WTC11 (cell line): ENCODE measurements around the gene KDM2B. TPM values are rescaled to one million over a fixed set of nuclear protein-coding genes. Genes with fewer than 3 reads are reported as not detected.
A peak's percentile ranks its signal among the peaks of the same experiment; 100 is the strongest.

Experiments
- CREM ChIP-seq: sonication (generic); formaldehyde crosslinking; IDR thresholded peaks from 2 replicates; pipeline ENCODE4 v1.8.1; 2022; ENCODE audit warnings: mild to moderate bottlenecking, missing genetic modification reagents, moderate library complexity
- ETV6 ChIP-seq: sonication (generic); formaldehyde crosslinking; IDR thresholded peaks from 2 replicates; pipeline ENCODE4 v1.8.1; 2022; ENCODE audit warnings: mild to moderate bottlenecking, missing genetic modification reagents
- FOXK1 ChIP-seq: sonication (generic); formaldehyde crosslinking; IDR thresholded peaks from 2 replicates; pipeline ENCODE4 v1.8.0; 2022; ENCODE audit warnings: mild to moderate bottlenecking, moderate library complexity, missing genetic modification reagents
- KAT7 ChIP-seq: sonication (generic); formaldehyde crosslinking; IDR thresholded peaks from 2 replicates; pipeline ENCODE4 v1.8.1; 2023; ENCODE audit warnings: missing genetic modification reagents, mild to moderate bottlenecking, borderline replicate concordance
- MYBL2 ChIP-seq: sonication (generic); formaldehyde crosslinking; IDR thresholded peaks from 2 replicates; pipeline ENCODE4 v1.8.1; 2023; ENCODE audit warnings: mild to moderate bottlenecking, moderate library complexity, missing genetic modification reagents
- NFE2L1 ChIP-seq: sonication (generic); formaldehyde crosslinking; IDR thresholded peaks from 2 replicates; pipeline ENCODE4 v1.8.1; 2023; ENCODE audit warnings: missing genetic modification reagents
- PRRX2 ChIP-seq: fragments of 250-450 bp; sonication (Bioruptor Pico); IDR thresholded peaks from 2 replicates; pipeline ENCODE4 v1.8.0; 2021; ENCODE audit warnings: mild to moderate bottlenecking
- RORB ChIP-seq: fragments of 250-450 bp; sonication (Bioruptor Pico); IDR thresholded peaks from 2 replicates; pipeline ENCODE4 v1.9.0; 2021; ENCODE audit warnings: mild to moderate bottlenecking
- SOX15 ChIP-seq: fragments of 250-450 bp; sonication (Bioruptor Pico); IDR thresholded peaks from 2 replicates; pipeline ENCODE4 v1.9.0; 2021; ENCODE audit warnings: mild to moderate bottlenecking
- SP1 ChIP-seq: sonication (generic); formaldehyde crosslinking; conservative IDR thresholded peaks from 2 replicates; pipeline ENCODE4 v1.8.1; 2022; ENCODE audit warnings: missing genetic modification reagents
- TEAD1 ChIP-seq: sonication (generic); formaldehyde crosslinking; IDR thresholded peaks from 2 replicates; pipeline ENCODE4 v1.8.0; 2022; ENCODE audit warnings: mild to moderate bottlenecking, missing genetic modification reagents
- ZNF423 ChIP-seq: fragments of 250-450 bp; sonication (Bioruptor Pico); IDR thresholded peaks from 2 replicates; pipeline ENCODE4 v2.1.2; 2022; ENCODE audit warnings: mild to moderate bottlenecking, moderate library complexity
- total RNA-seq: library from RNA; stranded (reverse); gene quantifications from 3 replicates; pipeline ENCODE4 v1.2.3, GENCODE V29; 2021
- TF ChIP-seq, protein P1 (sequence below): sonication (generic); formaldehyde crosslinking; IDR thresholded peaks from 2 replicates; pipeline ENCODE4 v1.8.0; 2023; ENCODE audit warnings: mild to moderate bottlenecking, missing genetic modification reagents
- TF ChIP-seq, protein P2 (sequence below): sonication (generic); formaldehyde crosslinking; IDR thresholded peaks from 2 replicates; pipeline ENCODE4 v1.8.0; 2022; ENCODE audit warnings: mild to moderate bottlenecking, missing genetic modification reagents
- TF ChIP-seq, protein P3 (sequence below): sonication (generic); formaldehyde crosslinking; IDR thresholded peaks from 2 replicates; pipeline ENCODE4 v1.8.1; 2023; ENCODE audit warnings: mild to moderate bottlenecking, missing genetic modification reagents, moderate library complexity
- TF ChIP-seq, protein P4 (sequence below): sonication (generic); formaldehyde crosslinking; IDR thresholded peaks from 2 replicates; pipeline ENCODE4 v1.8.0; 2023; ENCODE audit warnings: missing genetic modification reagents, mild to moderate bottlenecking, borderline replicate concordance
- TF ChIP-seq, protein P5 (sequence below): sonication (generic); formaldehyde crosslinking; IDR thresholded peaks from 2 replicates; pipeline ENCODE4 v1.8.1; 2023; ENCODE audit warnings: mild to moderate bottlenecking, missing genetic modification reagents, borderline replicate concordance
- TF ChIP-seq, protein P6 (sequence below): fragments of 250-450 bp; sonication (Bioruptor Pico); IDR thresholded peaks from 2 replicates; pipeline ENCODE4 v1.9.0; 2021; ENCODE audit warnings: mild to moderate bottlenecking
- TF ChIP-seq, protein P7 (sequence below): sonication (generic); formaldehyde crosslinking; IDR thresholded peaks from 2 replicates; pipeline ENCODE4 v1.8.1; 2022; ENCODE audit warnings: low read depth, missing genetic modification reagents, borderline replicate concordance

The KDM2B gene
- total RNA-seq, 1 experiment from 2014 or later, result 147 TPM

DNA sequence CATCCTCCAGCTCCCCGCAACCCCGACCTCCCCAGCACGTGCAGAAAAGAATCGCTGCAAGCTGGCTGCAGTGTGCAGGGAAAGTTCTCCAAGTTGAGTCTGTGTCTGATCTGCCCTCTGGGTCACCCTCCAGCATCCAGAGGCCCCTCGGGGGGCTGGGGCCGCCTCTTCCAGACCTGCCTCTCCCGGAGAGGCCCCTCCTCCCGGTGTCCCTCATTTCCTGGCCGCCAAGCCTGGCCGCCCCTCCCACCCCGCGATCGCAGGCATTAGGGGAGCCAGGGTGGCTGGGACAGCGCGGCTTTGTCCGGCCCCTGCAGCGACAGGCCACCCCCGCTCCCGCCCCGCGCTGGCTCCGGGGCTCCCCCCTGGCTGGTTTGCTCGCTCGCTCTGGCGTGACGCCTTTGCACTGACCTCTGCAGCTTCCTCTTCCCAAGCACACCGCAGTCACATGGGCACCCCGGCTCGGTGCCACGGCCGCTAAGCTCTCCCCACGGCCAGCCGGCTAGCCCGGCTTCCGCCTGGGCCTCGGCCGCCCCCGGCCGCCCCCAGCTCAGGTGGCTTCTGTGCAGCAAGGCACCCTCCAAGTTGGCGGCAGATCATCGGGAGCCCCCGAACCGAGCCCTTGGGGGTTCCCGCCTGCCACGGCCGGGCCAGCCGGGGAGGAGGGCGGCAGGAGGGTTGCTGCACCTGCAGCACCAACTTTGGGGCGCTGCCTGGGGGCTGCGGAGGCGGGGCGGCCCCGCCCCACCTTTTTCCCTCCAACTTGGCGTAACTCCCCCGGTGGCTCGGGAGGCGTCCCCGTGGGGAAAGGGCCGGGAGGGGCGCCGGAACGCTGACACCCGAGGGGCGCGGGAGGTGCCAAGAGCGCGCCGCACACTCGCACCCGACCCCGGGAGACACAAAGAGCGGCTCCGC lies 43.7 kb downstream of the KDM2B start (continued):
- TF ChIP-seq, protein P1, sequence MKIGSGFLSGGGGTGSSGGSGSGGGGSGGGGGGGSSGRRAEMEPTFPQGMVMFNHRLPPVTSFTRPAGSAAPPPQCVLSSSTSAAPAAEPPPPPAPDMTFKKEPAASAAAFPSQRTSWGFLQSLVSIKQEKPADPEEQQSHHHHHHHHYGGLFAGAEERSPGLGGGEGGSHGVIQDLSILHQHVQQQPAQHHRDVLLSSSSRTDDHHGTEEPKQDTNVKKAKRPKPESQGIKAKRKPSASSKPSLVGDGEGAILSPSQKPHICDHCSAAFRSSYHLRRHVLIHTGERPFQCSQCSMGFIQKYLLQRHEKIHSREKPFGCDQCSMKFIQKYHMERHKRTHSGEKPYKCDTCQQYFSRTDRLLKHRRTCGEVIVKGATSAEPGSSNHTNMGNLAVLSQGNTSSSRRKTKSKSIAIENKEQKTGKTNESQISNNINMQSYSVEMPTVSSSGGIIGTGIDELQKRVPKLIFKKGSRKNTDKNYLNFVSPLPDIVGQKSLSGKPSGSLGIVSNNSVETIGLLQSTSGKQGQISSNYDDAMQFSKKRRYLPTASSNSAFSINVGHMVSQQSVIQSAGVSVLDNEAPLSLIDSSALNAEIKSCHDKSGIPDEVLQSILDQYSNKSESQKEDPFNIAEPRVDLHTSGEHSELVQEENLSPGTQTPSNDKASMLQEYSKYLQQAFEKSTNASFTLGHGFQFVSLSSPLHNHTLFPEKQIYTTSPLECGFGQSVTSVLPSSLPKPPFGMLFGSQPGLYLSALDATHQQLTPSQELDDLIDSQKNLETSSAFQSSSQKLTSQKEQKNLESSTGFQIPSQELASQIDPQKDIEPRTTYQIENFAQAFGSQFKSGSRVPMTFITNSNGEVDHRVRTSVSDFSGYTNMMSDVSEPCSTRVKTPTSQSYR, result no peak
- TF ChIP-seq, protein P2, sequence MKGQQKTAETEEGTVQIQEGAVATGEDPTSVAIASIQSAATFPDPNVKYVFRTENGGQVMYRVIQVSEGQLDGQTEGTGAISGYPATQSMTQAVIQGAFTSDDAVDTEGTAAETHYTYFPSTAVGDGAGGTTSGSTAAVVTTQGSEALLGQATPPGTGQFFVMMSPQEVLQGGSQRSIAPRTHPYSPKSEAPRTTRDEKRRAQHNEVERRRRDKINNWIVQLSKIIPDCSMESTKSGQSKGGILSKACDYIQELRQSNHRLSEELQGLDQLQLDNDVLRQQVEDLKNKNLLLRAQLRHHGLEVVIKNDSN (CRISPR knock-in tag), result peak; percentile 75
- TF ChIP-seq CREM (no peak), KAT7 (CRISPR knock-in tag) (0 out of 2 replicates have a peak, but pooled peaks have one; percentile 68), ZNF423 (no peak), SOX15 (no peak), MYBL2 (CRISPR knock-in tag) (0 out of 2 replicates have a peak, but pooled peaks have one; percentile 69), ETV6 (CRISPR knock-in tag) (peak; percentile 43; the same call in 1 of the 2 replicates), NFE2L1 (CRISPR knock-in tag) (no peak), PRRX2 (CRISPR knock-in tag) (no peak), FOXK1 (CRISPR knock-in tag) (no peak), RORB (CRISPR knock-in tag) (no peak), SP1 (CRISPR knock-in tag) (0 out of 2 replicates have a peak, but pooled peaks have one; percentile 14), TEAD1 (CRISPR knock-in tag) (no peak)
- TF ChIP-seq, protein P3, sequence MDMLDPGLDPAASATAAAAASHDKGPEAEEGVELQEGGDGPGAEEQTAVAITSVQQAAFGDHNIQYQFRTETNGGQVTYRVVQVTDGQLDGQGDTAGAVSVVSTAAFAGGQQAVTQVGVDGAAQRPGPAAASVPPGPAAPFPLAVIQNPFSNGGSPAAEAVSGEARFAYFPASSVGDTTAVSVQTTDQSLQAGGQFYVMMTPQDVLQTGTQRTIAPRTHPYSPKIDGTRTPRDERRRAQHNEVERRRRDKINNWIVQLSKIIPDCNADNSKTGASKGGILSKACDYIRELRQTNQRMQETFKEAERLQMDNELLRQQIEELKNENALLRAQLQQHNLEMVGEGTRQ, result peak; percentile 67
- TF ChIP-seq, protein P4, sequence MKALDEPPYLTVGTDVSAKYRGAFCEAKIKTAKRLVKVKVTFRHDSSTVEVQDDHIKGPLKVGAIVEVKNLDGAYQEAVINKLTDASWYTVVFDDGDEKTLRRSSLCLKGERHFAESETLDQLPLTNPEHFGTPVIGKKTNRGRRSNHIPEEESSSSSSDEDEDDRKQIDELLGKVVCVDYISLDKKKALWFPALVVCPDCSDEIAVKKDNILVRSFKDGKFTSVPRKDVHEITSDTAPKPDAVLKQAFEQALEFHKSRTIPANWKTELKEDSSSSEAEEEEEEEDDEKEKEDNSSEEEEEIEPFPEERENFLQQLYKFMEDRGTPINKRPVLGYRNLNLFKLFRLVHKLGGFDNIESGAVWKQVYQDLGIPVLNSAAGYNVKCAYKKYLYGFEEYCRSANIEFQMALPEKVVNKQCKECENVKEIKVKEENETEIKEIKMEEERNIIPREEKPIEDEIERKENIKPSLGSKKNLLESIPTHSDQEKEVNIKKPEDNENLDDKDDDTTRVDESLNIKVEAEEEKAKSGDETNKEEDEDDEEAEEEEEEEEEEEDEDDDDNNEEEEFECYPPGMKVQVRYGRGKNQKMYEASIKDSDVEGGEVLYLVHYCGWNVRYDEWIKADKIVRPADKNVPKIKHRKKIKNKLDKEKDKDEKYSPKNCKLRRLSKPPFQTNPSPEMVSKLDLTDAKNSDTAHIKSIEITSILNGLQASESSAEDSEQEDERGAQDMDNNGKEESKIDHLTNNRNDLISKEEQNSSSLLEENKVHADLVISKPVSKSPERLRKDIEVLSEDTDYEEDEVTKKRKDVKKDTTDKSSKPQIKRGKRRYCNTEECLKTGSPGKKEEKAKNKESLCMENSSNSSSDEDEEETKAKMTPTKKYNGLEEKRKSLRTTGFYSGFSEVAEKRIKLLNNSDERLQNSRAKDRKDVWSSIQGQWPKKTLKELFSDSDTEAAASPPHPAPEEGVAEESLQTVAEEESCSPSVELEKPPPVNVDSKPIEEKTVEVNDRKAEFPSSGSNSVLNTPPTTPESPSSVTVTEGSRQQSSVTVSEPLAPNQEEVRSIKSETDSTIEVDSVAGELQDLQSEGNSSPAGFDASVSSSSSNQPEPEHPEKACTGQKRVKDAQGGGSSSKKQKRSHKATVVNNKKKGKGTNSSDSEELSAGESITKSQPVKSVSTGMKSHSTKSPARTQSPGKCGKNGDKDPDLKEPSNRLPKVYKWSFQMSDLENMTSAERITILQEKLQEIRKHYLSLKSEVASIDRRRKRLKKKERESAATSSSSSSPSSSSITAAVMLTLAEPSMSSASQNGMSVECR (CRISPR knock-in tag), result no peak; the same call in 1 of the 2 replicates
- TF ChIP-seq, protein P5, sequence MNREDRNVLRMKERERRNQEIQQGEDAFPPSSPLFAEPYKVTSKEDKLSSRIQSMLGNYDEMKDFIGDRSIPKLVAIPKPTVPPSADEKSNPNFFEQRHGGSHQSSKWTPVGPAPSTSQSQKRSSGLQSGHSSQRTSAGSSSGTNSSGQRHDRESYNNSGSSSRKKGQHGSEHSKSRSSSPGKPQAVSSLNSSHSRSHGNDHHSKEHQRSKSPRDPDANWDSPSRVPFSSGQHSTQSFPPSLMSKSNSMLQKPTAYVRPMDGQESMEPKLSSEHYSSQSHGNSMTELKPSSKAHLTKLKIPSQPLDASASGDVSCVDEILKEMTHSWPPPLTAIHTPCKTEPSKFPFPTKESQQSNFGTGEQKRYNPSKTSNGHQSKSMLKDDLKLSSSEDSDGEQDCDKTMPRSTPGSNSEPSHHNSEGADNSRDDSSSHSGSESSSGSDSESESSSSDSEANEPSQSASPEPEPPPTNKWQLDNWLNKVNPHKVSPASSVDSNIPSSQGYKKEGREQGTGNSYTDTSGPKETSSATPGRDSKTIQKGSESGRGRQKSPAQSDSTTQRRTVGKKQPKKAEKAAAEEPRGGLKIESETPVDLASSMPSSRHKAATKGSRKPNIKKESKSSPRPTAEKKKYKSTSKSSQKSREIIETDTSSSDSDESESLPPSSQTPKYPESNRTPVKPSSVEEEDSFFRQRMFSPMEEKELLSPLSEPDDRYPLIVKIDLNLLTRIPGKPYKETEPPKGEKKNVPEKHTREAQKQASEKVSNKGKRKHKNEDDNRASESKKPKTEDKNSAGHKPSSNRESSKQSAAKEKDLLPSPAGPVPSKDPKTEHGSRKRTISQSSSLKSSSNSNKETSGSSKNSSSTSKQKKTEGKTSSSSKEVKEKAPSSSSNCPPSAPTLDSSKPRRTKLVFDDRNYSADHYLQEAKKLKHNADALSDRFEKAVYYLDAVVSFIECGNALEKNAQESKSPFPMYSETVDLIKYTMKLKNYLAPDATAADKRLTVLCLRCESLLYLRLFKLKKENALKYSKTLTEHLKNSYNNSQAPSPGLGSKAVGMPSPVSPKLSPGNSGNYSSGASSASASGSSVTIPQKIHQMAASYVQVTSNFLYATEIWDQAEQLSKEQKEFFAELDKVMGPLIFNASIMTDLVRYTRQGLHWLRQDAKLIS (CRISPR knock-in tag), result no peak
- TF ChIP-seq, protein P6, sequence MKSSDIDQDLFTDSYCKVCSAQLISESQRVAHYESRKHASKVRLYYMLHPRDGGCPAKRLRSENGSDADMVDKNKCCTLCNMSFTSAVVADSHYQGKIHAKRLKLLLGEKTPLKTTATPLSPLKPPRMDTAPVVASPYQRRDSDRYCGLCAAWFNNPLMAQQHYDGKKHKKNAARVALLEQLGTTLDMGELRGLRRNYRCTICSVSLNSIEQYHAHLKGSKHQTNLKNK (CRISPR knock-in tag), result no peak
- TF ChIP-seq, protein P7, sequence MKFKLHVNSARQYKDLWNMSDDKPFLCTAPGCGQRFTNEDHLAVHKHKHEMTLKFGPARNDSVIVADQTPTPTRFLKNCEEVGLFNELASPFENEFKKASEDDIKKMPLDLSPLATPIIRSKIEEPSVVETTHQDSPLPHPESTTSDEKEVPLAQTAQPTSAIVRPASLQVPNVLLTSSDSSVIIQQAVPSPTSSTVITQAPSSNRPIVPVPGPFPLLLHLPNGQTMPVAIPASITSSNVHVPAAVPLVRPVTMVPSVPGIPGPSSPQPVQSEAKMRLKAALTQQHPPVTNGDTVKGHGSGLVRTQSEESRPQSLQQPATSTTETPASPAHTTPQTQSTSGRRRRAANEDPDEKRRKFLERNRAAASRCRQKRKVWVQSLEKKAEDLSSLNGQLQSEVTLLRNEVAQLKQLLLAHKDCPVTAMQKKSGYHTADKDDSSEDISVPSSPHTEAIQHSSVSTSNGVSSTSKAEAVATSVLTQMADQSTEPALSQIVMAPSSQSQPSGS (CRISPR knock-in tag), result no peak
